Measurements from ENCODE around the gene RANBP3.

DNA sequence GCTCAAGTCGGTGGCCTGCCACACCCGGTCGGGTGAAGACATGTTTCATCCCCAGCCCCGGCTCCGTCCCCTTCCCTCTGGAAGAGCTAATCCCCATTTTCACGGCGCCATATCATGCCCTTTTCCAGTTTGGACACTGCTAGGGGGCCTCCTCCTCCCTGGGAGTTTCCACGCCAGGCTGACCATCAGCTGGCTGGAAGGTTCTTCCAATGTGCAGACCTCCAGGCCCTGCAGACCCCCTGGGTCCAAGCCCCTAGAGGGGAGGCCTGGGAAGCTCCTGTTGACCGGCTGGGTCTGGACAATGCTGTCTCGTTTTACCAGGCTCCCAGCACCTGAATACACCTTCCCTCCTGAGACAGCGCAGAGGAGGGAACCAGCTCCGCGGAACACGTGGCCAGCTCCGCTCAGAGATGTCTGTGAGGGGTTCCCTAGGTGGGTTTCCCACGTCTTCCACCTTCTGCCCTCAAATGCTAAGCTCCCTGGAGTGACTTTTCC lies 44.7 kb upstream of the RANBP3 start:
- no peak for TF ChIP-seq EZH2 (IDR thresholded peaks at IDR 0.05; ENCODE audit: borderline replicate concordance, low read length)
- TF ChIP-seq, protein P1, sequence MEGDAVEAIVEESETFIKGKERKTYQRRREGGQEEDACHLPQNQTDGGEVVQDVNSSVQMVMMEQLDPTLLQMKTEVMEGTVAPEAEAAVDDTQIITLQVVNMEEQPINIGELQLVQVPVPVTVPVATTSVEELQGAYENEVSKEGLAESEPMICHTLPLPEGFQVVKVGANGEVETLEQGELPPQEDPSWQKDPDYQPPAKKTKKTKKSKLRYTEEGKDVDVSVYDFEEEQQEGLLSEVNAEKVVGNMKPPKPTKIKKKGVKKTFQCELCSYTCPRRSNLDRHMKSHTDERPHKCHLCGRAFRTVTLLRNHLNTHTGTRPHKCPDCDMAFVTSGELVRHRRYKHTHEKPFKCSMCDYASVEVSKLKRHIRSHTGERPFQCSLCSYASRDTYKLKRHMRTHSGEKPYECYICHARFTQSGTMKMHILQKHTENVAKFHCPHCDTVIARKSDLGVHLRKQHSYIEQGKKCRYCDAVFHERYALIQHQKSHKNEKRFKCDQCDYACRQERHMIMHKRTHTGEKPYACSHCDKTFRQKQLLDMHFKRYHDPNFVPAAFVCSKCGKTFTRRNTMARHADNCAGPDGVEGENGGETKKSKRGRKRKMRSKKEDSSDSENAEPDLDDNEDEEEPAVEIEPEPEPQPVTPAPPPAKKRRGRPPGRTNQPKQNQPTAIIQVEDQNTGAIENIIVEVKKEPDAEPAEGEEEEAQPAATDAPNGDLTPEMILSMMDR (IDR thresholded peaks at IDR 0.05; ENCODE audit: low read length) = no peak
